Muscle layer of duodenum (tissue), 2 donors: ENCODE measurements around the gene ACSM5.
"Not testable (repeated sequence)": the region's sequence is repeated elsewhere in the genome, so short reads cannot be mapped to it uniquely, and the experiment has no call there.

Experiments used
- H3K27ac ChIP-seq: one replicate; pipeline ENCODE4 v1.7.0; 2013; ENCODE audit warnings: mild to moderate bottlenecking, low read length
- H3K27me3 ChIP-seq: one replicate; pipeline ENCODE4 v1.7.0; 2013; ENCODE audit warnings: low read depth, mild to moderate bottlenecking, control low read depth, low read length
- H3K36me3 ChIP-seq, 2 donors: one replicate each; pipeline ENCODE4 v1.7.0; 2013; ENCODE audit warnings: low read length in 2 of 2, control low read depth in 1 of 2, mild to moderate bottlenecking in 1 of 2; ENCODE audit not compliant: insufficient read depth in 2 of 2, control insufficient read depth in 1 of 2
- H3K4me1 ChIP-seq, 2 donors: one replicate each; pipeline ENCODE4 v1.7.0; 2013; ENCODE audit warnings: low read length in 2 of 2, mild to moderate bottlenecking in 2 of 2, control low read depth in 1 of 2, moderate library complexity in 1 of 2; ENCODE audit not compliant: insufficient read depth in 2 of 2, control insufficient read depth in 1 of 2
- H3K4me3 ChIP-seq, 2 donors: one replicate each; pipeline ENCODE4 v1.7.0; 2013; ENCODE audit warnings: low read length in 2 of 2, low read depth in 1 of 2, mild to moderate bottlenecking in 1 of 2
- H3K9me3 ChIP-seq, 2 donors: one replicate each; pipeline ENCODE4 v1.7.0; 2013; ENCODE audit warnings: low read length in 2 of 2, control low read depth in 1 of 2, mild to moderate bottlenecking in 1 of 2; ENCODE audit not compliant: control insufficient read depth in 1 of 2
- donor health status: healthy.

The ACSM5 gene

DNA sequence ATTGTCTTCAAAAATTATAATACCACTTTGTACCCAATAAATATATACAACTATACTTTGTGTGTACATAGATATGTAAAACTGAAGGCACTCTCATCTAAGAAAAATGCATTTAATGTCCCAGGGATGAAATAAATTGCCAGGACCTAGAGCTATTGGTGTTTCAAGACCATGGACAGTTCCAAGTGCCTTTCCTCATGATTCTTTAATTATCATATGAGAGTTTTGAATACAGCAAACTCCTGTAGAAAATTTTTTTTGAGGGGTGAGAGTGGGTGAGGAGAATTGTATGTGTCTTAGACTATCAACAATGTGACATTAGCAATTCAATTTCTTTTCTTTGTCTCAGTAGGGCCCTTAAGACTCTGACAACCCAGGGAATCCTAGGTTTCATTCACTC, 59.6 kb downstream of the ACSM5 start:
- not testable (repeated sequence) for H3K4me1 ChIP-seq, H3K36me3 ChIP-seq, H3K27ac ChIP-seq, H3K27me3 ChIP-seq, H3K4me3 ChIP-seq, H3K9me3 ChIP-seq

GRCh38 chr16:20469930-20470329, 60.6 kb downstream of the ACSM5 start:
- H3K4me3 ChIP-seq, H3K9me3 ChIP-seq, H3K27me3 ChIP-seq, H3K36me3 ChIP-seq, H3K4me1 ChIP-seq, H3K27ac ChIP-seq: not testable (repeated sequence)

DNA sequence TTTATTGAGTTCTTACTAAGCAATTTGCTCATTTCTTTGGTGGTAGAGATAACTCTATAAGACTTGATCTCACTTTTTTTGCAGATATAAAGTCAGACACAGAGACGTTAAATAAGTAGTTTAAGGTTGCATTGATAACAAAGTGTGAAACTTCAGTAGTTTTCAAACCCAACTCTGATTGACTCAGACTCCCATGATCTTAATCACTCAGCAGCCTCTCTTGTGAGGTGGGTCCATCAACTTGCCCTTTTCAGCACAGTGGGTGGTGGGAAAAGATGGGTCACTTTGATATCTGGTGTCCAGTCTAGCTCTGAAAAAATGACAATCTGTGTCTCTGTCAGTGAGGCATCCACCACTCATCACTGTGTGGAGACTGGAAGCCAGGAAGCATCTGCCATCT, 61.4 kb downstream of the ACSM5 start:
- H3K27ac ChIP-seq, H3K27me3 ChIP-seq, H3K9me3 ChIP-seq, H3K36me3 ChIP-seq, H3K4me1 ChIP-seq, H3K4me3 ChIP-seq: not testable (repeated sequence)

DNA sequence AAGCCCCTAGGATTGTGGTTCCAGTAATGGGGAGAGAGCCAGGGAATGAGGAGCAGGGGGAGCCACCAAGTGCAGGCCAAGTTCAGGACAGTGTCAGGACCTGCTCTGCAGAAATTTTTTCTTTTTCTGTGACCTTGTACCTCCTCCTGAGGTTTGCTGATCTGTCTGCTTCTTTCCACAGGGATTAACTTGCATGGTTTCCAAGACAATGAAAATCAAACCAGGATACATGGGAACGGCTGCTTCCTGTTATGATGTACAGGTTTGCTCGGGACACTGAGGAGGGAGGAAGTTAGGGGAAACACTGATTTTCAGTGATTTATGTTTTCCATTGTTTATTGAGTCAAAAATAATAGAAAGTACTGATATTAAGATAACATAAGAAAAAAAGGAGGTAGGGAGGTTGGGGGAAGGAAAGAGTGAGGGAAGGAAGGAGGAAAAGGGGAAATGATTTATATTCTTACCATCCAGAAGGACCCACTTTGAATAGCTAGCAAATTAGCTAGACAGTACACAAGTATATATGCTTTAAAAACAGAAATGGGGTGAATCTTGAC, 67.9 kb downstream of the ACSM5 start:
- H3K27ac ChIP-seq, H3K27me3 ChIP-seq, H3K9me3 ChIP-seq, H3K4me1 ChIP-seq, H3K4me3 ChIP-seq, H3K36me3 ChIP-seq: not testable (repeated sequence)

DNA sequence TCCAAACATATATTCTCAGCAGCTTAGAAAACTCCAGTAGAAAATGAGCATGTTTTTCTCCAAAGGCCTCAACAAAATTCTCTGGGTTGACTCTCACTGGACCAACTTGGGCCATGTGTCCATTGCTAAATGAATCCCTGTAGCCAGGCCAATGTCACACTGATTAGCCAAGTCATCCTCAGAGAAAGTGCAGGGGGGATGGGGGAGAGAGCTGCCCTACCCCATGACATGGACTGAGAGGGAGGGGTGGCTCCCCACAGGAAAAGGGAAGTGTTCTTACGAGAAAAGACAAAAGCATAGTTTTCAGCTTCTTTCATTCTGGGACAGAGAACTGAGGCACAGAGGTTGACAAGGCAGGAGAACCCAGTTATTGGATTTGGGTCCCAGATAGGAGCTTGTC, 74.7 kb downstream of the ACSM5 start:
- H3K9me3 ChIP-seq, H3K36me3 ChIP-seq, H3K4me1 ChIP-seq, H3K27ac ChIP-seq, H3K4me3 ChIP-seq, H3K27me3 ChIP-seq: not testable (repeated sequence)

- Histone ChIP-seq H3K27me3 (no peaks in the 10 kb centered on the region), H3K36me3 (no peaks in the 10 kb centered on the region)
These were observed 75.4 kb downstream of the ACSM5 start for GRCh38 chr16:20484726-20485125.

GRCh38 chr16:20485408-20485807, 76.1 kb downstream of the ACSM5 start:
- Histone ChIP-seq H3K27ac (no peak overlapping the region), H3K36me3 (no peaks in the 10 kb centered on the region), H3K27me3 (no peaks in the 10 kb centered on the region), H3K4me3 (no peak overlapping the region), H3K4me1 (no peaks in the 10 kb centered on the region), H3K9me3 (no peaks in the 10 kb centered on the region)

More at GRCh38 chr16:20484726-20485125, 75.4 kb downstream of the ACSM5 start:
- H3K4me1 ChIP-seq, result no peaks in the 10 kb centered on the region
- no peak overlapping the region for H3K4me3 ChIP-seq
- no peak overlapping the region for H3K27ac ChIP-seq
- no peaks in the 10 kb centered on the region for H3K9me3 ChIP-seq
